Measurements from ENCODE around the gene STARD13. TPM values are rescaled to one million over a fixed set of nuclear protein-coding genes. Genes with fewer than 3 reads are reported as not detected.

The STARD13 gene
- total RNA-seq, 1 experiment from 2014 or later = 2.1 TPM

GRCh38 chr13:33283195-33283911 lies 2.2 kb downstream of the STARD13 start:
- H3K9ac ChIP-seq (ENCODE audit: extremely low read depth, insufficient read length, low read length) = no peak overlapping the region
- H3T11ph ChIP-seq (ENCODE audit: low read length) = no peak overlapping the region
- H2BK12ac ChIP-seq (ENCODE audit: insufficient read length, low read depth, low read length) = no peak overlapping the region
- H2BK15ac ChIP-seq (ENCODE audit: low read depth, low read length) = no peak overlapping the region
- no peak overlapping the region for H3K23ac ChIP-seq (ENCODE audit: insufficient read length, low read depth, low read length)
- no peak overlapping the region for H3K27ac Mint-ChIP-seq
- H3K56ac ChIP-seq (ENCODE audit: insufficient read length, low read depth, low read length) = no peak overlapping the region
- no peak overlapping the region for H4K5ac ChIP-seq (ENCODE audit: insufficient read length, low read depth, low read length)
- H4K20me1 ChIP-seq (ENCODE audit: control insufficient read depth, insufficient read depth, insufficient read length) = no peaks in the 10 kb centered on the region
- no peak overlapping the region for H2BK5ac ChIP-seq (ENCODE audit: insufficient read length, low read length)
- DNase-seq = no peak
- H3K4me1 Mint-ChIP-seq = peaks cover 25 to 29% of the 10 kb centered on the region in 2 experiments
- peaks cover 4% of the 10 kb centered on the region for H3K23me2 ChIP-seq (ENCODE audit: insufficient read length, low read depth, low read length, poor library complexity, severe bottlenecking)
- no peak overlapping the region for H4K91ac ChIP-seq (ENCODE audit: insufficient read length, low read depth, low read length)
- no peak overlapping the region for H3K4me2 ChIP-seq (ENCODE audit: insufficient read depth, insufficient read length, low read length)
- no peaks in the 10 kb centered on the region for H3K36me3 Mint-ChIP-seq (ENCODE audit: insufficient read depth in 1 of 3, low read depth in 3 of 3)
- H2AK5ac ChIP-seq (ENCODE audit: insufficient read length, low read length) = no peak overlapping the region
- TF ChIP-seq CTCF (conservative IDR thresholded peaks at IDR 0.05) = no peak
- H3K79me2 ChIP-seq (ENCODE audit: insufficient read depth, low read length) = no peaks in the 10 kb centered on the region
- no peaks in the 10 kb centered on the region for H3K79me1 ChIP-seq (ENCODE audit: insufficient read depth, low read depth, low read length, poor library complexity, severe bottlenecking)
- no CpG with 5 or more reads among the region's 1 CpG for WGBS (ENCODE audit: extremely low coverage, insufficient read length, low lambda C conversion rate)
- no peaks in the 10 kb centered on the region for H3K9me3 ChIP-seq (ENCODE audit: control insufficient read depth, low read depth, low read length)
- no peak overlapping the region for H3K18ac ChIP-seq (ENCODE audit: insufficient read length, low read depth, low read length)
- H3K4me1 ChIP-seq (ENCODE audit: insufficient read depth, low read length) = no peaks in the 10 kb centered on the region; the same call in 1 of the 2 replicates
- no peak overlapping the region for H3K27ac ChIP-seq (ENCODE audit: insufficient read length, low read depth, low read length)
- no peak overlapping the region for H4K8ac ChIP-seq (replicated peaks; ENCODE audit: insufficient read length, low read depth, low read length)
- no peaks in the 10 kb centered on the region for H3K9me3 Mint-ChIP-seq
- H3K27me3 Mint-ChIP-seq (ENCODE audit: low read depth) = no peaks in the 10 kb centered on the region; the same call in 1 of the 2 replicates
- no peak overlapping the region for H3K4ac ChIP-seq (ENCODE audit: low read depth, low read length)
- H2BK20ac ChIP-seq (ENCODE audit: low read depth, low read length, poor library complexity, severe bottlenecking) = no peak overlapping the region
- H3K27me3 ChIP-seq (ENCODE audit: insufficient read depth, low read length) = no peaks in the 10 kb centered on the region
- H2BK120ac ChIP-seq (ENCODE audit: low read depth, low read length, poor library complexity, severe bottlenecking) = no peak overlapping the region
- no peak overlapping the region for H3K4me3 Mint-ChIP-seq
- no peak overlapping the region for H2AFZ ChIP-seq (ENCODE audit: low read length)
- H3K14ac ChIP-seq (ENCODE audit: insufficient read depth, low read length) = no peak overlapping the region

Measured in H9 (cell line).